GM12878 (cell line): ENCODE data around the gene TLE7. TPM values are rescaled to one million over a fixed set of nuclear protein-coding genes. Genes with fewer than 3 reads are reported as not detected.

Source experiments
- ATAC-seq: fragments of 200-7000 bp; cut with Tn5 transposase; 3 replicates; pipeline ENCODE4 v1.9.1; 2020; ENCODE audit warnings: mild to moderate bottlenecking, moderate library complexity
- BruUV-seq: library from RNA; stranded (reverse); fragments of 400-500 nt; replicated peaks from 2 replicates; lab custom pipeline; 2021; lab: Mats Ljungman, UMichigan
- CTCF ChIA-PET: fragments of 300-600 bp; sonication (Branson Sonifier 250); formaldehyde crosslinking; extraction: SDS; loops from one replicate; lab custom pipeline; 2021; ENCODE audit warnings: inconsistent platforms; lab: Yijun Ruan, JAX
- POLR2A ChIA-PET: fragments of 350-600 bp; formaldehyde crosslinking; extraction: SDS; loops from one replicate; lab custom pipeline; 2021; ENCODE audit warnings: inconsistent platforms; lab: Charles Lee
- RAD21 ChIA-PET: fragments of 300-600 bp; sonication (Branson Sonifier 250); formaldehyde crosslinking; loops from one replicate; lab custom pipeline; 2023; ENCODE audit warnings: antibody characterized with exemption; ENCODE audit not compliant: unreplicated experiment; lab: Charles Lee
- SMC1A ChIA-PET: fragments of 300-600 bp; sonication (Branson Sonifier 250); formaldehyde crosslinking; loops from one replicate; lab custom pipeline; 2023; ENCODE audit not compliant: unreplicated experiment, uncharacterized antibody; lab: Charles Lee
- DNase-seq: peaks from one replicate; pipeline ENCODE4 v3.0.0-alpha.2; 2011; ENCODE audit warnings: low read depth, low spot score
- FAIRE-seq: peaks from 3 replicates; lab custom pipeline; 2011; peaks lifted over from hg19 to GRCh38; lab: Jason Lieb, UNC
- H2AFZ ChIP-seq: 2 replicates; pipeline ENCODE4 v1.6.0; 2011; ENCODE audit warnings: low read depth, low read length, control low read depth; ENCODE audit not compliant: control insufficient read depth
- H3K27ac ChIP-seq: 2 replicates; pipeline ENCODE4 v1.5.1; 2011; ENCODE audit warnings: control low read depth; ENCODE audit not compliant: control insufficient read depth, insufficient read depth
- H3K27me3 ChIP-seq, 2 experiments: replicated peaks in 1 of 2; 2 replicates each; pipeline versions ENCODE4 v1.6.0 to v1.6.1; 2011; ENCODE audit warnings: low read length in 1 of 2; ENCODE audit not compliant: control insufficient read depth in 2 of 2, insufficient read depth in 2 of 2
- H3K36me3 ChIP-seq, 2 experiments: 2 replicates each; pipeline ENCODE4 v1.5.1; 2011; ENCODE audit warnings: low read length in 1 of 2; ENCODE audit not compliant: control insufficient read depth in 2 of 2, insufficient read depth in 2 of 2
- H3K4me1 ChIP-seq: 2 replicates; pipeline ENCODE4 v1.6.1; 2011; ENCODE audit warnings: mild to moderate bottlenecking, low read length, moderate library complexity, mixed read lengths; ENCODE audit not compliant: control insufficient read depth, insufficient read depth
- H3K4me2 ChIP-seq: 2 replicates; pipeline ENCODE4 v1.6.0; 2011; ENCODE audit warnings: control low read depth; ENCODE audit not compliant: control insufficient read depth, insufficient read depth
- H3K4me3 ChIP-seq: fragments of 200-600 bp; sonication (generic); 2 replicates; pipeline ENCODE4 v1.5.1; 2016
- H3K79me2 ChIP-seq: 2 replicates; pipeline ENCODE4 v1.6.0; 2011; ENCODE audit warnings: low read length; ENCODE audit not compliant: control insufficient read depth, insufficient read depth
- H3K9ac ChIP-seq: 2 replicates; pipeline ENCODE4 v1.8.0; 2011; ENCODE audit warnings: low read length, control low read depth, mixed read lengths; ENCODE audit not compliant: control insufficient read depth, insufficient read depth
- H3K9me3 ChIP-seq: replicated peaks from 3 replicates; pipeline ENCODE4 v1.5.1; 2011; ENCODE audit warnings: mild to moderate bottlenecking, low read length; ENCODE audit not compliant: control insufficient read depth, insufficient read depth
- H4K20me1 ChIP-seq: 2 replicates; pipeline ENCODE4 v1.6.0; 2011; ENCODE audit not compliant: control insufficient read depth, insufficient read depth
- CEBPB ChIP-seq, 2 experiments: fragments of 150-350 bp in 1 of 2; IDR thresholded peaks; 2 replicates each; pipeline ENCODE4 v1.6.1; 2012 to 2014; ENCODE audit warnings: low read depth in 2 of 2, low read length in 2 of 2, borderline replicate concordance in 1 of 2, inconsistent platforms in 1 of 2
- LARP7 ChIP-seq: fragments of 450-650 bp; IDR thresholded peaks from 2 replicates; pipeline ENCODE4 v1.6.1; 2017; ENCODE audit warnings: mild to moderate bottlenecking
- MEF2A ChIP-seq: IDR thresholded peaks from 2 replicates; pipeline ENCODE4 v1.6.1; 2011; ENCODE audit warnings: low read depth, mild to moderate bottlenecking, low read length, moderate library complexity; ENCODE audit not compliant: insufficient read depth
- RAD21 ChIP-seq: IDR thresholded peaks from 2 replicates; pipeline ENCODE4 v1.6.1; 2011; ENCODE audit warnings: mild to moderate bottlenecking, low read depth, low read length, moderate library complexity; ENCODE audit not compliant: insufficient read depth
- SUZ12 ChIP-seq: fragments of 200-600 bp; sonication (generic); IDR thresholded peaks from one replicate; pipeline ENCODE4 v1.6.1; 2018; ENCODE audit warnings: antibody characterized with exemption, mild to moderate bottlenecking; ENCODE audit not compliant: unreplicated experiment
- TAF1 ChIP-seq: IDR thresholded peaks from 2 replicates; pipeline ENCODE4 v1.6.1; 2011; ENCODE audit warnings: mild to moderate bottlenecking, low read depth, low read length, borderline replicate concordance
- ZSCAN29 ChIP-seq: fragments of 450-650 bp; IDR thresholded peaks from 2 replicates; pipeline ENCODE4 v1.6.1; 2017; ENCODE audit warnings: mild to moderate bottlenecking, moderate library complexity
- ZZZ3 ChIP-seq: IDR thresholded peaks from 2 replicates; pipeline ENCODE4 v1.6.1; 2011; ENCODE audit warnings: low read depth; ENCODE audit not compliant: control insufficient read depth, insufficient read length
- WGBS: methylation state at CpG from one replicate; pipeline ENCODE4 v1.1.6; 2016; ENCODE audit warnings: low lambda C conversion rate; ENCODE audit not compliant: insufficient replicate concordance, insufficient coverage; ENCODE audit errors: missing lambda C conversion rate; 5-methylcytosine and 5-hydroxymethylcytosine counted together
- in situ Hi-C: fragments of 300-500 bp; cut with MboI; formaldehyde crosslinking; loops from 9 replicates; pipeline ENCODE4 v1.14.3; 2018; ENCODE audit warnings: mixed read lengths
- intact Hi-C: fragments of 100-400 bp; cut with micrococcal nuclease; formaldehyde crosslinking; loops from one replicate; pipeline ENCODE4 v1.14.2; 2022; ENCODE audit not compliant: unreplicated experiment
- polyA plus RNA-seq, 11 experiments: library from polyadenylated mRNA; depleted of rRNA in 4 of 11; unstranded in 6 of 11; stranded (reverse) in 5 of 11; fragments of >200 nt; fragmentation: Nextera tagmentation in 4 of 11; fragmentation: Illumina TruSeq in 1 of 11; extraction: Ambion mirVana in 4 of 11; extraction: Trizol in 1 of 11; gene quantifications; 1 replicate in 1 of 11; 2 replicates in 10 of 11; pipeline versions ENCODE4 v1.2.1 to v1.2.3, GENCODE V29; 2011 to 2016; ENCODE audit warnings: inconsistent platforms in 2 of 11, missing spikeins in 2 of 11, low read depth in 1 of 11
- total RNA-seq, 4 experiments: library from RNA; depleted of rRNA in 3 of 4; stranded (reverse); fragments of >200 nt in 3 of 4; fragmentation: Illumina TruSeq in 1 of 4; extraction: Trizol in 1 of 4; gene quantifications; 2 replicates each; pipeline versions ENCODE4 v1.2.1 to v1.2.3, GENCODE V29; 2013 to 2021
- TF ChIP-seq, protein P1 (sequence below): fragments of 450-650 bp; IDR thresholded peaks from 2 replicates; pipeline ENCODE4 v1.6.1; 2017; ENCODE audit warnings: mild to moderate bottlenecking, low read depth, inconsistent platforms; ENCODE audit not compliant: poor library complexity, severe bottlenecking
- TF ChIP-seq, protein P2 (sequence below): IDR thresholded peaks from 2 replicates; pipeline ENCODE4 v1.6.1; 2012; ENCODE audit warnings: improper control_type of control experiment, low read depth, low read length; ENCODE audit not compliant: insufficient replicate concordance
- TF ChIP-seq, protein P3 (sequence below): fragments of 150-350 bp; IDR thresholded peaks from 2 replicates; pipeline ENCODE4 v1.6.1; 2014; ENCODE audit warnings: mild to moderate bottlenecking, low read depth, low read length

TLE7 gene
- total and polyA plus RNA-seq, 10 of the 15 experiments (the other 5 are each of a cell fraction or from before 2014, with no cell fraction given) = not detected

DNA sequence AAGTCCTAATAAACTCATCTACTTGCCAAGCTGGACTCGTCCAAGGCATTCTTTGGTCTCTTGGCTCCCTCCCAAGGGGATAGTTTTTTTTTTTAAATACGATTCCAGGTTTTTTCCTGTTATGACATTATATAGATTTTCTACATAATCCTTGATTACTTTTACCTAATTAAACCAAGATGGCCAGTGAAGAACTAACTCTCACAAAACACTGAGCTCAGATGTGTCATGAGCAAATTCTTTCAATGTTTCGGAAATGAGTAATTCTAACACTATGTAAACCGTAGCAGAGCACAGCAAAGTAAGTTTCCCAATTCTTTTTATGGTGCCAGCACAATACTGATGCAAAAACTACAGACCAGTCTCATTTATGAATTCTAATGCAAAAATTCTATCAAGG, 18.4 kb upstream of the TLE7 start:
- CTCF ChIA-PET = interaction anchor here (0.7 to 1.6 kb wide), 5 partner anchors 20 to 78 kb away, joined by 3 to 5 read pairs (median 4); no protein-coding TSS in a partner anchor
- Histone ChIP-seq H3K9ac (no peak overlapping the region), H3K4me3 (0 out of 2 replicates have a peak overlapping the region, but pooled peaks have one; percentile 37), H3K9me3 (no peaks in the 10 kb centered on the region), H3K36me3 (peaks cover 0 to 6% of the 10 kb centered on the region in 2 experiments; a peak in 2 of 4 replicates), H2AFZ (no peak overlapping the region), H4K20me1 (no peaks in the 10 kb centered on the region), H3K4me2 (peak overlapping the region; percentile 40), H3K27me3 (no peaks in the 10 kb centered on the region), H3K79me2 (peaks cover 19% of the 10 kb centered on the region), H3K4me1 (no peaks in the 10 kb centered on the region), H3K27ac (no peak overlapping the region)
- FAIRE-seq (no peak), ATAC-seq (no peak), DNase-seq (no peak)
- 98% methylated on average over 4 of the region's 4 CpGs for WGBS
- POLR2A ChIA-PET = no interaction called here
- BruUV-seq = no TSS peak
- intact Hi-C loops = loop anchor here (10.0 kb wide), 1 partner anchor 635 kb away; the partner anchor contains the start of genes DHX38 and TXNL4B
- RAD21 ChIA-PET = no interaction called here
- in situ Hi-C loops = no loop called here
- SMC1A ChIA-PET = interaction anchor here (0.8 to 3.8 kb wide), 2 partner anchors 24 to 28 kb away, joined by 3 to 21 read pairs; no protein-coding TSS in a partner anchor
- no peak for TF ChIP-seq TAF1
- no peak for TF ChIP-seq SUZ12
- TF ChIP-seq LARP7 = no peak
- TF ChIP-seq, protein P1, sequence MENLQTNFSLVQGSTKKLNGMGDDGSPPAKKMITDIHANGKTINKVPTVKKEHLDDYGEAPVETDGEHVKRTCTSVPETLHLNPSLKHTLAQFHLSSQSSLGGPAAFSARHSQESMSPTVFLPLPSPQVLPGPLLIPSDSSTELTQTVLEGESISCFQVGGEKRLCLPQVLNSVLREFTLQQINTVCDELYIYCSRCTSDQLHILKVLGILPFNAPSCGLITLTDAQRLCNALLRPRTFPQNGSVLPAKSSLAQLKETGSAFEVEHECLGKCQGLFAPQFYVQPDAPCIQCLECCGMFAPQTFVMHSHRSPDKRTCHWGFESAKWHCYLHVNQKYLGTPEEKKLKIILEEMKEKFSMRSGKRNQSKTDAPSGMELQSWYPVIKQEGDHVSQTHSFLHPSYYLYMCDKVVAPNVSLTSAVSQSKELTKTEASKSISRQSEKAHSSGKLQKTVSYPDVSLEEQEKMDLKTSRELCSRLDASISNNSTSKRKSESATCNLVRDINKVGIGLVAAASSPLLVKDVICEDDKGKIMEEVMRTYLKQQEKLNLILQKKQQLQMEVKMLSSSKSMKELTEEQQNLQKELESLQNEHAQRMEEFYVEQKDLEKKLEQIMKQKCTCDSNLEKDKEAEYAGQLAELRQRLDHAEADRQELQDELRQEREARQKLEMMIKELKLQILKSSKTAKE = no peak
- TF ChIP-seq CEBPB (IDR thresholded peaks at IDR 0.05; ENCODE audit: borderline replicate concordance in 1 of 2, low read depth in 2 of 2, low read length in 2 of 2) = no peak
- TF ChIP-seq, protein P2, sequence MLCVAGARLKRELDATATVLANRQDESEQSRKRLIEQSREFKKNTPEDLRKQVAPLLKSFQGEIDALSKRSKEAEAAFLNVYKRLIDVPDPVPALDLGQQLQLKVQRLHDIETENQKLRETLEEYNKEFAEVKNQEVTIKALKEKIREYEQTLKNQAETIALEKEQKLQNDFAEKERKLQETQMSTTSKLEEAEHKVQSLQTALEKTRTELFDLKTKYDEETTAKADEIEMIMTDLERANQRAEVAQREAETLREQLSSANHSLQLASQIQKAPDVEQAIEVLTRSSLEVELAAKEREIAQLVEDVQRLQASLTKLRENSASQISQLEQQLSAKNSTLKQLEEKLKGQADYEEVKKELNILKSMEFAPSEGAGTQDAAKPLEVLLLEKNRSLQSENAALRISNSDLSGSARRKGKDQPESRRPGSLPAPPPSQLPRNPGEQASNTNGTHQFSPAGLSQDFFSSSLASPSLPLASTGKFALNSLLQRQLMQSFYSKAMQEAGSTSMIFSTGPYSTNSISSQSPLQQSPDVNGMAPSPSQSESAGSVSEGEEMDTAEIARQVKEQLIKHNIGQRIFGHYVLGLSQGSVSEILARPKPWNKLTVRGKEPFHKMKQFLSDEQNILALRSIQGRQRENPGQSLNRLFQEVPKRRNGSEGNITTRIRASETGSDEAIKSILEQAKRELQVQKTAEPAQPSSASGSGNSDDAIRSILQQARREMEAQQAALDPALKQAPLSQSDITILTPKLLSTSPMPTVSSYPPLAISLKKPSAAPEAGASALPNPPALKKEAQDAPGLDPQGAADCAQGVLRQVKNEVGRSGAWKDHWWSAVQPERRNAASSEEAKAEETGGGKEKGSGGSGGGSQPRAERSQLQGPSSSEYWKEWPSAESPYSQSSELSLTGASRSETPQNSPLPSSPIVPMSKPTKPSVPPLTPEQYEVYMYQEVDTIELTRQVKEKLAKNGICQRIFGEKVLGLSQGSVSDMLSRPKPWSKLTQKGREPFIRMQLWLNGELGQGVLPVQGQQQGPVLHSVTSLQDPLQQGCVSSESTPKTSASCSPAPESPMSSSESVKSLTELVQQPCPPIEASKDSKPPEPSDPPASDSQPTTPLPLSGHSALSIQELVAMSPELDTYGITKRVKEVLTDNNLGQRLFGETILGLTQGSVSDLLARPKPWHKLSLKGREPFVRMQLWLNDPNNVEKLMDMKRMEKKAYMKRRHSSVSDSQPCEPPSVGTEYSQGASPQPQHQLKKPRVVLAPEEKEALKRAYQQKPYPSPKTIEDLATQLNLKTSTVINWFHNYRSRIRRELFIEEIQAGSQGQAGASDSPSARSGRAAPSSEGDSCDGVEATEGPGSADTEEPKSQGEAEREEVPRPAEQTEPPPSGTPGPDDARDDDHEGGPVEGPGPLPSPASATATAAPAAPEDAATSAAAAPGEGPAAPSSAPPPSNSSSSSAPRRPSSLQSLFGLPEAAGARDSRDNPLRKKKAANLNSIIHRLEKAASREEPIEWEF = no peak
- no peak for TF ChIP-seq MEF2A
- TF ChIP-seq RAD21 = no peak
- TF ChIP-seq ZSCAN29 = no peak
- TF ChIP-seq, protein P3, sequence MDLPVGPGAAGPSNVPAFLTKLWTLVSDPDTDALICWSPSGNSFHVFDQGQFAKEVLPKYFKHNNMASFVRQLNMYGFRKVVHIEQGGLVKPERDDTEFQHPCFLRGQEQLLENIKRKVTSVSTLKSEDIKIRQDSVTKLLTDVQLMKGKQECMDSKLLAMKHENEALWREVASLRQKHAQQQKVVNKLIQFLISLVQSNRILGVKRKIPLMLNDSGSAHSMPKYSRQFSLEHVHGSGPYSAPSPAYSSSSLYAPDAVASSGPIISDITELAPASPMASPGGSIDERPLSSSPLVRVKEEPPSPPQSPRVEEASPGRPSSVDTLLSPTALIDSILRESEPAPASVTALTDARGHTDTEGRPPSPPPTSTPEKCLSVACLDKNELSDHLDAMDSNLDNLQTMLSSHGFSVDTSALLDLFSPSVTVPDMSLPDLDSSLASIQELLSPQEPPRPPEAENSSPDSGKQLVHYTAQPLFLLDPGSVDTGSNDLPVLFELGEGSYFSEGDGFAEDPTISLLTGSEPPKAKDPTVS = no peak
- TF ChIP-seq ZZZ3 = no peak
